HL-60 (cell line): ENCODE measurements around the gene ARHGEF1.

Experiments used
- DNase-seq, 2 experiments: peaks; one replicate each; pipeline ENCODE4 v3.0.0-alpha.2; 2010 to 2020; ENCODE audit warnings: low read depth in 1 of 2, low spot score in 1 of 2
- H3K27ac ChIP-seq: fragments of 250-450 bp; sonication (Bioruptor Pico); replicated peaks from 2 replicates; pipeline ENCODE4 v1.5.1; 2020; ENCODE audit warnings: mild to moderate bottlenecking, moderate library complexity
- H3K27me3 ChIP-seq: fragments of 250-450 bp; sonication (Bioruptor Pico); 2 replicates; pipeline ENCODE4 v1.5.1; 2021; ENCODE audit warnings: mild to moderate bottlenecking, moderate library complexity; ENCODE audit not compliant: insufficient read depth, poor library complexity, severe bottlenecking
- H3K4me3 ChIP-seq: replicated peaks from 2 replicates; pipeline ENCODE4 v1.5.1; 2011; ENCODE audit warnings: mild to moderate bottlenecking, control low read depth, low read length; ENCODE audit not compliant: insufficient read depth
- GABPA ChIP-seq: IDR thresholded peaks from 2 replicates; pipeline ENCODE4 v1.6.1; 2012; ENCODE audit warnings: low read depth
- POLR2AphosphoS5 ChIP-seq: IDR thresholded peaks from 2 replicates; pipeline ENCODE4 v1.6.1; 2012; ENCODE audit warnings: low read depth
- REST ChIP-seq: IDR thresholded peaks from 2 replicates; pipeline ENCODE4 v1.6.1; 2012; ENCODE audit warnings: low read depth; ENCODE audit not compliant: insufficient replicate concordance
- SPI1 ChIP-seq: IDR thresholded peaks from 2 replicates; pipeline ENCODE4 v1.6.1; 2012; ENCODE audit warnings: low read depth, mild to moderate bottlenecking, borderline replicate concordance
- TF ChIP-seq, protein P1 (sequence below): IDR thresholded peaks from one replicate; pipeline ENCODE4 v1.5.1; 2011; ENCODE audit warnings: low read length, control low read depth, inconsistent platforms; ENCODE audit not compliant: insufficient read depth

The ARHGEF1 gene

DNA sequence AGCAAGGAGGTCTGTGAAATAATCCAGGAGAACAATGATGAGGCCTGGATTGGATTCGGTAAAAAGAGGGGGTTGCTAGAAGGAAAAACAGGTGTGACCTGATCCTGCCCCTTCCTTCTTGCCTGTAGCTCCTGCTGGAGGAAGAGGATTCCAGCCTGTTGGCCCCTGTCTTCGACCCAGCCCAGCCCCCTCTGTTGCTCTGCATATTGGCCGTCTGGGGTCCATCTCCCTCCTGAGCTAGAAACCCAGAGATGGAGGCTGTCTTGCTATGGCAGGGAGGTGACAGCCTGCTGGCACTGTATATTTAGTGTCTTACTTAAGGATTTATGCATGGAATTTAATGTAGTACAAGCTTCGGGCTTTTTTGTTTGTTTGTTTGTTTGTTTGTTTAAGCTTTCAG is 31.5 kb upstream of the ARHGEF1 start:
- no peak for TF ChIP-seq POLR2AphosphoS5
- TF ChIP-seq, protein P1, sequence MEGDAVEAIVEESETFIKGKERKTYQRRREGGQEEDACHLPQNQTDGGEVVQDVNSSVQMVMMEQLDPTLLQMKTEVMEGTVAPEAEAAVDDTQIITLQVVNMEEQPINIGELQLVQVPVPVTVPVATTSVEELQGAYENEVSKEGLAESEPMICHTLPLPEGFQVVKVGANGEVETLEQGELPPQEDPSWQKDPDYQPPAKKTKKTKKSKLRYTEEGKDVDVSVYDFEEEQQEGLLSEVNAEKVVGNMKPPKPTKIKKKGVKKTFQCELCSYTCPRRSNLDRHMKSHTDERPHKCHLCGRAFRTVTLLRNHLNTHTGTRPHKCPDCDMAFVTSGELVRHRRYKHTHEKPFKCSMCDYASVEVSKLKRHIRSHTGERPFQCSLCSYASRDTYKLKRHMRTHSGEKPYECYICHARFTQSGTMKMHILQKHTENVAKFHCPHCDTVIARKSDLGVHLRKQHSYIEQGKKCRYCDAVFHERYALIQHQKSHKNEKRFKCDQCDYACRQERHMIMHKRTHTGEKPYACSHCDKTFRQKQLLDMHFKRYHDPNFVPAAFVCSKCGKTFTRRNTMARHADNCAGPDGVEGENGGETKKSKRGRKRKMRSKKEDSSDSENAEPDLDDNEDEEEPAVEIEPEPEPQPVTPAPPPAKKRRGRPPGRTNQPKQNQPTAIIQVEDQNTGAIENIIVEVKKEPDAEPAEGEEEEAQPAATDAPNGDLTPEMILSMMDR = no peak
- no peak for TF ChIP-seq GABPA
- no peak for TF ChIP-seq REST
- no peak for TF ChIP-seq SPI1
- H3K27me3 ChIP-seq = no peaks in the 10 kb centered on the region
- no peak for DNase-seq
- no peak overlapping the region for H3K4me3 ChIP-seq
- H3K27ac ChIP-seq = no peak overlapping the region

DNA sequence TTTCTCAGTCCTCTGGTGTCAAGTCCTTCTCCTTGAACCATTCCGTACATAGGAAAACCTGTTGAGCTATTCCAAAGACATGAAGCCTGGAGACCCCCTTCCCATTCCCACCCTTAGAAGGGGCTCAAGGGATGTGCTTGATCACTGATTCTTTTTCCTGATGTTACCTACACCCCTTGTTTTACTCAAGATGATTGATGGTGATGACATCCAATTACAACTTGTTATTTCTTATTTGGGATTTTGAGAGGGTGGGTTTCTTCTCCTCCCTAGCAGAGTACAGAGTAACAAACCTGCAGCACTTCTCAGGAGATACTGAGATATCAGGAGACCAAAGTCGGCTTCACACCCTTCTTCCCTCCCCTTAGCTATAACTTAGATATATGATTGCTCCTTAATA is 29.6 kb upstream of the ARHGEF1 start:
- Histone ChIP-seq H3K27me3 (no peaks in the 10 kb centered on the region), H3K27ac (no peak overlapping the region), H3K4me3 (no peak overlapping the region)
- no peak for DNase-seq
- TF ChIP-seq SPI1 (no peak), POLR2AphosphoS5 (no peak), REST (no peak), GABPA (no peak)
- TF ChIP-seq, protein P1 = no peak

DNA sequence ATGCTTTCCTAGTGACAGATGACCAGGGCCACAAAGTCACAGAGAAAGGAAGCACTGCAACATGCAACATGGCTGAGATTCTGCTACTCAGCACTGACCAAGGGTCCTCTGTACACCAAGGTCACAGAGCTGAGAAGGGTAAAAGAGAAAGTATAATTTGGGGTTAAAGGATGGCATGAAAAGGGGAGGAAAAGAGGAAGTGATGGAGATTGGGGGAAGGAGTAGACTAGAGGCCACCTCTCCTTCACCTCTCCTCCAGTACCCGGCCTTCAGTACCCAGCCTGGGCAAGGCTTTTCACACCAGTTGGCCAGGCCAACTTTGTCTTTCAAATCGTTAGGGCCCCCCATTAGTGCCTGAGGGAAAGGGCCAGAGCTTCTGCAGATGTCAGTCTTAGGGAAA is 29.2 kb upstream of the ARHGEF1 start:
- DNase-seq = no peak
- H3K27ac ChIP-seq = no peak overlapping the region

GRCh38 chr19:41859213-41859617 is 23.8 kb upstream of the ARHGEF1 start:
- TF ChIP-seq SPI1 (no peak), GABPA (no peak), POLR2AphosphoS5 (no peak), REST (no peak)
- TF ChIP-seq, protein P1 = no peak
- Histone ChIP-seq H3K4me3 (peak overlapping the region; percentile 17), H3K27me3 (no peaks in the 10 kb centered on the region), H3K27ac (peak overlapping the region; percentile 92)
- DNase-seq = no peak

More for the DNA sequence above, 29.2 kb upstream of the ARHGEF1 start:
- TF ChIP-seq SPI1 (peak; percentile 91), POLR2AphosphoS5 (no peak)
- no peak overlapping the region for H3K4me3 ChIP-seq
- H3K27me3 ChIP-seq = no peaks in the 10 kb centered on the region
